CD14-positive monocyte (primary cell): ENCODE results near the gene RAB27B. TPM values are rescaled to one million over a fixed set of nuclear protein-coding genes. Genes with fewer than 3 reads are reported as not detected.

Source experiments
- DNase-seq, 3 donors: peaks; one replicate each; pipeline ENCODE4 v3.0.0-alpha.2; 2011 to 2022
- H2AFZ ChIP-seq: 2 replicates; pipeline ENCODE4 v1.6.0; 2012; ENCODE audit warnings: mild to moderate bottlenecking, low read depth, low read length, inconsistent platforms; ENCODE audit not compliant: insufficient read depth, poor library complexity, severe bottlenecking
- H3K27ac ChIP-seq, 2 donors: 1 replicate in 1 of 2; 2 replicates in 1 of 2; pipeline ENCODE4 v1.5.1; 2012 to 2013; ENCODE audit warnings: low read length in 2 of 2, control low read depth in 1 of 2, inconsistent platforms in 1 of 2, low read depth in 1 of 2, mild to moderate bottlenecking in 1 of 2
- H3K27me3 ChIP-seq, 2 donors: one replicate each; pipeline versions ENCODE4 v1.6.0 to v1.6.1; 2011 to 2013; ENCODE audit warnings: low read length in 2 of 2; ENCODE audit not compliant: control insufficient read depth in 2 of 2, insufficient read depth in 2 of 2
- H3K36me3 ChIP-seq, 2 donors: replicated peaks in 1 of 2; 1 replicate in 1 of 2; 2 replicates in 1 of 2; pipeline versions ENCODE4 v1.5.1 to v1.6.1; 2012 to 2013; ENCODE audit warnings: low read length in 2 of 2, control low read depth in 1 of 2, inconsistent platforms in 1 of 2, mild to moderate bottlenecking in 1 of 2; ENCODE audit not compliant: insufficient read depth in 2 of 2, control insufficient read depth in 1 of 2
- H3K4me1 ChIP-seq, 2 donors: 1 replicate in 1 of 2; 2 replicates in 1 of 2; pipeline versions ENCODE4 v1.5.1 to v1.6.1; 2012 to 2013; ENCODE audit warnings: low read length in 2 of 2, control low read depth in 1 of 2, inconsistent platforms in 1 of 2, mild to moderate bottlenecking in 1 of 2, moderate library complexity in 1 of 2; ENCODE audit not compliant: insufficient read depth in 2 of 2, control insufficient read depth in 1 of 2
- H3K4me2 ChIP-seq: replicated peaks from 2 replicates; pipeline ENCODE3; 2012; ENCODE audit warnings: low read length, moderate library complexity, mild to moderate bottlenecking; ENCODE audit not compliant: poor library complexity, severe bottlenecking; ENCODE audit errors: extremely low read depth
- H3K4me3 ChIP-seq, 3 experiments: fragments of 200-600 bp in 1 of 3; sonication (generic) in 1 of 3; replicated peaks in 1 of 3; 1 replicate in 2 of 3; 2 replicates in 1 of 3; pipeline ENCODE4 v1.5.1; 2011 to 2013; ENCODE audit warnings: low read length in 3 of 3, mild to moderate bottlenecking in 3 of 3, control low read depth in 2 of 3, low read depth in 2 of 3, inconsistent platforms in 1 of 3, moderate library complexity in 1 of 3
- H3K79me2 ChIP-seq: 2 replicates; pipeline ENCODE4 v1.6.0; 2012; ENCODE audit warnings: mild to moderate bottlenecking, control low read depth, inconsistent platforms, low read length, moderate library complexity; ENCODE audit not compliant: insufficient read depth
- H3K9ac ChIP-seq: 2 replicates; pipeline ENCODE4 v1.6.0; 2017; ENCODE audit warnings: low read length, mild to moderate bottlenecking; ENCODE audit not compliant: insufficient read depth, poor library complexity, severe bottlenecking
- H3K9me3 ChIP-seq, 2 donors: replicated peaks in 1 of 2; 1 replicate in 1 of 2; 2 replicates in 1 of 2; pipeline versions ENCODE4 v1.5.1 to v1.6.1; 2012 to 2013; ENCODE audit warnings: low read length in 2 of 2, control low read depth in 1 of 2; ENCODE audit not compliant: control insufficient read depth in 1 of 2, insufficient read depth in 1 of 2
- H4K20me1 ChIP-seq: 2 replicates; pipeline ENCODE4 v1.6.0; 2012; ENCODE audit warnings: mild to moderate bottlenecking, low read length, control low read depth, moderate library complexity; ENCODE audit not compliant: insufficient read depth
- H3K27ac Mint-ChIP-seq, 7 donors: one replicate each; pipeline ENCODE4 v1.8.0; 2020; ENCODE audit warnings: mild to moderate bottlenecking in 7 of 7, mixed read lengths in 7 of 7, moderate library complexity in 6 of 7, inconsistent platforms in 2 of 7
- H3K27me3 Mint-ChIP-seq, 3 donors: one replicate each; pipeline ENCODE4 v1.8.0; 2021 to 2022; ENCODE audit warnings: low read depth in 3 of 3, mild to moderate bottlenecking in 3 of 3, mixed read lengths in 3 of 3, moderate library complexity in 3 of 3, inconsistent platforms in 1 of 3
- H3K36me3 Mint-ChIP-seq, 2 donors: one replicate each; pipeline ENCODE4 v1.8.0; 2020; ENCODE audit warnings: mixed read lengths in 2 of 2, inconsistent platforms in 1 of 2, mild to moderate bottlenecking in 1 of 2
- H3K4me1 Mint-ChIP-seq: one replicate; pipeline ENCODE4 v1.8.0; 2020; ENCODE audit warnings: mild to moderate bottlenecking, mixed read lengths
- H3K4me3 Mint-ChIP-seq, 2 donors: one replicate each; pipeline ENCODE4 v1.8.0; 2020; ENCODE audit warnings: mild to moderate bottlenecking in 2 of 2, mixed read lengths in 2 of 2, moderate library complexity in 1 of 2
- H3K9me3 Mint-ChIP-seq, 7 donors: one replicate each; pipeline ENCODE4 v1.8.0; 2020 to 2022; ENCODE audit warnings: mixed read lengths in 7 of 7, mild to moderate bottlenecking in 6 of 7, moderate library complexity in 6 of 7, inconsistent platforms in 2 of 7
- WGBS: methylation state at CpG from one replicate; pipeline ENCODE4 v1.1.5; 2013; ENCODE audit warnings: missing lambda C conversion rate; ENCODE audit not compliant: insufficient coverage; 5-methylcytosine and 5-hydroxymethylcytosine counted together
- intact Hi-C, 2 donors: fragments of 100-400 bp; cut with micrococcal nuclease; formaldehyde crosslinking; loops; one replicate each; pipeline versions ENCODE4 v1.15.0 to v1.15.1; 2023
- polyA plus RNA-seq, 3 donors: library from polyadenylated mRNA; depleted of rRNA in 1 of 3; unstranded in 2 of 3; stranded (reverse) in 1 of 3; fragments of 300-500 nt in 2 of 3; fragments of >200 nt in 1 of 3; fragmentation: Illumina TruSeq in 2 of 3; gene quantifications; 1 replicate in 2 of 3; 2 replicates in 1 of 3; pipeline ENCODE4 v1.2.3, GENCODE V29; 2012 to 2021
- TF ChIP-seq, protein P1 (sequence below): fragments of 200-600 bp; IDR thresholded peaks from one replicate; pipeline ENCODE4 v1.8.0; 2022; ENCODE audit warnings: antibody characterized with exemption, mild to moderate bottlenecking

Gene RAB27B
- polyA plus RNA-seq, 3 donors: 0.11 to 0.13 TPM; not detected in 1

DNA sequence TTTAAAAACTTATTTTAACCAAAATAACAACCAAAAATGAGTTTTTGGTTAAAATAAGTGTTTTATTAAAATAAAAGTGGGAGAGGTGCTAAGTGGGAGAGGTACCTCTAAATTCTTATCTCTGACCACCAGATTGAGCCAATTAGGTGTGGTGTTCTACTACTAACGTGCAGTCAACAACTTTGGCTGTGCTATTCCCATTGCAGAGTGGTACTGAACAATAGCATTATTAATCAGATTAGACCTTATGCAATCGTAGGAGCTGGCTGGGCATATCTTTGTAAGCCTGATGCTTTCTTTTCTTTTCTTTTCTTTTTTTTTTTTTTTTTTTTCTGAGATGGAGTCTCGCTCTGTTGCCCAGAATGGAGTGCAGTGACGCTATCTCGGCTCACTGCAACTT is 38.9 kb downstream of the RAB27B start:
- TF ChIP-seq, protein P1, sequence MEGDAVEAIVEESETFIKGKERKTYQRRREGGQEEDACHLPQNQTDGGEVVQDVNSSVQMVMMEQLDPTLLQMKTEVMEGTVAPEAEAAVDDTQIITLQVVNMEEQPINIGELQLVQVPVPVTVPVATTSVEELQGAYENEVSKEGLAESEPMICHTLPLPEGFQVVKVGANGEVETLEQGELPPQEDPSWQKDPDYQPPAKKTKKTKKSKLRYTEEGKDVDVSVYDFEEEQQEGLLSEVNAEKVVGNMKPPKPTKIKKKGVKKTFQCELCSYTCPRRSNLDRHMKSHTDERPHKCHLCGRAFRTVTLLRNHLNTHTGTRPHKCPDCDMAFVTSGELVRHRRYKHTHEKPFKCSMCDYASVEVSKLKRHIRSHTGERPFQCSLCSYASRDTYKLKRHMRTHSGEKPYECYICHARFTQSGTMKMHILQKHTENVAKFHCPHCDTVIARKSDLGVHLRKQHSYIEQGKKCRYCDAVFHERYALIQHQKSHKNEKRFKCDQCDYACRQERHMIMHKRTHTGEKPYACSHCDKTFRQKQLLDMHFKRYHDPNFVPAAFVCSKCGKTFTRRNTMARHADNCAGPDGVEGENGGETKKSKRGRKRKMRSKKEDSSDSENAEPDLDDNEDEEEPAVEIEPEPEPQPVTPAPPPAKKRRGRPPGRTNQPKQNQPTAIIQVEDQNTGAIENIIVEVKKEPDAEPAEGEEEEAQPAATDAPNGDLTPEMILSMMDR: no peak
- Histone ChIP-seq H3K27me3 (no peaks in the 10 kb centered on the region), H3K9me3 (no peaks in the 10 kb centered on the region), H3K9ac (no peak overlapping the region), H4K20me1 (no peaks in the 10 kb centered on the region), H3K4me1 (no peaks in the 10 kb centered on the region), H3K4me2 (no peak overlapping the region), H3K27ac (no peak overlapping the region), H3K79me2 (no peaks in the 10 kb centered on the region), H2AFZ (no peak overlapping the region), H3K4me3 (no peak overlapping the region), H3K36me3 (no peaks in the 10 kb centered on the region)
- Mint-ChIP-seq H3K4me3 (no peak overlapping the region), H3K9me3 (peaks cover 0 to 10% (median 6%) of the 10 kb centered on the region in 7 donors), H3K27ac (no peak overlapping the region), H3K4me1 (no peaks in the 10 kb centered on the region), H3K36me3 (no peaks in the 10 kb centered on the region), H3K27me3 (peaks cover 0 to 5% (median 2%) of the 10 kb centered on the region in 3 donors)
- intact Hi-C loops: no loop called here
- no peak for DNase-seq
- 100% methylated on average over 4 of the region's 5 CpGs for WGBS

DNA sequence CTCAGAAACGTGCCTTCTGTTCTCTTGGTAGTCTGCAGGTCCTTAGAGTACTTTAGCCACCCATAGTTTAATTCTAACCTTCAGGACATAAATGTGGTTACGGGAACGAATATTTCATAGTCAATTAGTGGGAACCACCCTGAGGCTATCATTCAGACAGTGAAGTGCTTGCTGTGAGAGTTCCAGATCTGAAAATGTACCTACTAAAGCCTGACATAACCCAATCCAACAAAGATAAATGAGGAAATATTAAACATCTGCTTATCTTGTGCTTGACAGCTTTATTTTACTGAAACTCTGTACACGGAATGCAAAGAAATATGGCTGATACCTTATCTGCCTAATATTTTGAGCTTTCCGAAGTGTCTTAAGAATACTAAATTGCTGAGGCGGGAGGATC is 43.0 kb downstream of the RAB27B start:
- no peak overlapping the region for H3K4me3 ChIP-seq
- Mint-ChIP-seq H3K27ac (no peak overlapping the region), H3K36me3 (no peaks in the 10 kb centered on the region), H3K4me1 (no peaks in the 10 kb centered on the region), H3K4me3 (no peak overlapping the region), H3K27me3 (peaks cover 2 to 5% (median 3%) of the 10 kb centered on the region in 3 donors), H3K9me3 (peaks cover 0 to 10% (median 6%) of the 10 kb centered on the region in 7 donors)
- no peak overlapping the region for H3K27ac ChIP-seq
- H3K9me3 ChIP-seq: no peaks in the 10 kb centered on the region
- no peak overlapping the region for H3K9ac ChIP-seq
- TF ChIP-seq, protein P1: no peak
- no peaks in the 10 kb centered on the region for H3K27me3 ChIP-seq
- intact Hi-C loops: no loop called here
- H3K4me2 ChIP-seq: no peak overlapping the region
- H3K79me2 ChIP-seq: no peaks in the 10 kb centered on the region
- 92% methylated on average over 2 of the region's 6 CpGs for WGBS
- no peaks in the 10 kb centered on the region for H3K4me1 ChIP-seq
- H4K20me1 ChIP-seq: no peaks in the 10 kb centered on the region
- no peak overlapping the region for H2AFZ ChIP-seq
- H3K36me3 ChIP-seq: no peaks in the 10 kb centered on the region
- no peak for DNase-seq
